Keratinocyte (primary cell): ENCODE results near the gene TMCO4. TPM values are rescaled to one million over a fixed set of nuclear protein-coding genes. Genes with fewer than 3 reads are reported as not detected.

Experiments used
- DNase-seq: peaks from one replicate; pipeline ENCODE4 v3.0.0-alpha.2; 2011; ENCODE audit warnings: low read depth, missing footprints, low spot score
- FAIRE-seq: peaks from 2 replicates; lab custom pipeline; 2011; peaks lifted over from hg19 to GRCh38; lab: Jason Lieb, UNC
- H2AFZ ChIP-seq: 2 replicates; pipeline ENCODE4 v1.6.0; 2012; ENCODE audit warnings: low read length, control low read depth, inconsistent platforms; ENCODE audit not compliant: control insufficient read depth
- H3K27ac ChIP-seq: 2 replicates; pipeline ENCODE4 v1.5.1; 2011; ENCODE audit warnings: low read length; ENCODE audit not compliant: control insufficient read depth, insufficient read depth
- H3K27me3 ChIP-seq: 3 replicates; pipeline ENCODE4 v1.6.0; 2011; ENCODE audit warnings: low read length; ENCODE audit not compliant: control insufficient read depth, insufficient read depth; ENCODE audit errors: extremely low read depth
- H3K36me3 ChIP-seq, 2 experiments: 2 replicates in 1 of 2; 3 replicates in 1 of 2; pipeline ENCODE4 v1.5.1; 2011; ENCODE audit warnings: low read length in 2 of 2, mild to moderate bottlenecking in 1 of 2; ENCODE audit not compliant: control insufficient read depth in 2 of 2, insufficient read depth in 2 of 2; ENCODE audit errors: extremely low read depth in 1 of 2
- H3K4me1 ChIP-seq: 3 replicates; pipeline ENCODE4 v1.5.1; 2011; ENCODE audit warnings: low read length; ENCODE audit not compliant: control insufficient read depth, insufficient read depth; ENCODE audit errors: extremely low read depth
- H3K4me2 ChIP-seq: 3 replicates; pipeline ENCODE4 v1.6.0; 2011; ENCODE audit warnings: low read depth, low read length; ENCODE audit not compliant: control insufficient read depth, insufficient read depth; ENCODE audit errors: extremely low read depth
- H3K4me3 ChIP-seq, 3 experiments: fragments of 200-600 bp in 1 of 3; sonication (generic) in 1 of 3; 2 replicates in 2 of 3; 3 replicates in 1 of 3; pipeline ENCODE4 v1.5.1; 2011 to 2016; ENCODE audit warnings: low read length in 3 of 3, mild to moderate bottlenecking in 3 of 3, control low read depth in 2 of 3, inconsistent platforms in 1 of 3, low read depth in 1 of 3, mixed read lengths in 1 of 3, mixed run types in 1 of 3, moderate library complexity in 1 of 3; ENCODE audit not compliant: control insufficient read depth in 2 of 3, insufficient read depth in 2 of 3; ENCODE audit errors: extremely low read depth in 1 of 3
- H3K79me2 ChIP-seq: 2 replicates; pipeline ENCODE4 v1.6.0; 2012; ENCODE audit warnings: low read length; ENCODE audit not compliant: control insufficient read depth, insufficient read depth
- H3K9ac ChIP-seq: 3 replicates; pipeline ENCODE4 v1.6.0; 2011; ENCODE audit warnings: low read length; ENCODE audit not compliant: control insufficient read depth, insufficient read depth; ENCODE audit errors: extremely low read depth
- H3K9me1 ChIP-seq: 3 replicates; pipeline ENCODE4 v1.6.0; 2011; ENCODE audit warnings: low read length; ENCODE audit not compliant: control insufficient read depth, insufficient read depth; ENCODE audit errors: extremely low read depth
- H3K9me3 ChIP-seq: 2 replicates; pipeline ENCODE4 v1.5.1; 2012; ENCODE audit warnings: low read depth, low read length; ENCODE audit not compliant: control insufficient read depth
- H4K20me1 ChIP-seq: 3 replicates; pipeline ENCODE4 v1.6.0; 2011; ENCODE audit warnings: low read length; ENCODE audit not compliant: control insufficient read depth, insufficient read depth; ENCODE audit errors: extremely low read depth
- EZH2 ChIP-seq: IDR thresholded peaks from one replicate; pipeline ENCODE4 v1.6.1; 2012; ENCODE audit warnings: inconsistent platforms, mild to moderate bottlenecking, low read length, moderate library complexity
- dilution Hi-C: fragments of 300-500 bp; cut with MboI; formaldehyde crosslinking; loops from one replicate; pipeline ENCODE4 v1.7.0; 2020; ENCODE audit warnings: low sequenced_read_pairs; ENCODE audit not compliant: extremely low pct_ligation_motif_present
- polyA plus RNA-seq, 5 experiments: library from polyadenylated mRNA; depleted of rRNA in 3 of 5; stranded (reverse) in 3 of 5; stranded (forward) in 1 of 5; unstranded in 1 of 5; fragments of >200 nt; gene quantifications; 1 replicate in 1 of 5; 2 replicates in 3 of 5; 3 replicates in 1 of 5; pipeline versions ENCODE4 v1.2.1 to v1.2.3, GENCODE V29; 2011 to 2012; ENCODE audit warnings: missing spikeins in 2 of 5, low read depth in 1 of 5, low replicate concordance in 1 of 5
- TF ChIP-seq, protein P1 (sequence below), 3 experiments: IDR thresholded peaks in 1 of 3; conservative IDR thresholded peaks in 1 of 3; optimal IDR thresholded peaks in 1 of 3; 2 replicates in 2 of 3; 3 replicates in 1 of 3; pipeline versions ENCODE3 to v1.5.1; 2011; ENCODE audit warnings: low read length in 3 of 3, mild to moderate bottlenecking in 3 of 3, moderate library complexity in 2 of 3, control low read depth in 1 of 3, inconsistent platforms in 1 of 3; ENCODE audit not compliant: insufficient read depth in 2 of 3; ENCODE audit errors: extremely low read depth in 1 of 3

The TMCO4 gene
- polyA plus RNA-seq, 1 donor (not counting 4 experiments of a cell fraction or from before 2014, with no cell fraction given): 1.2 TPM

DNA sequence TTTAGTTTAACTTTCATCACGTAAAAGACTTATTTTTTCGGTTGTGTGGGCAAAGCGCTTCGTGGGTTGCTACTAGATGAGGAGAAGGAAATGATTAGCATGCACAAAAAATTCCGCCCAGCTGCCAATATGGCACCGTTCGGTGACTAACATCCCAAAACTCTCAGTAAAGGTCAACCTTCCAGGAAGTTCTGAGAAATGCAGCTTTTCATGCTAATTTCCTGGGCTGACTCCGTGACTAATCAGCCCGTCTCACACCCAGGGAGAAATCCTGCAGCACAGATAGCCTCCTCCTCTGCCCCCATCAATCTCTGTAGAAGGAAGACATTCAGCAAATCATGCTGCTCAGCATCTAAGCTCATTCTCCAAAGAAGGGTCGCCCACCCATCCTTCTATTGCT lies 34.1 kb downstream of the TMCO4 start:
- H3K4me2 ChIP-seq: no peak overlapping the region
- H3K4me3 ChIP-seq: no peak overlapping the region
- H3K27ac ChIP-seq: no peak overlapping the region
- DNase-seq: no peak
- no peaks in the 10 kb centered on the region for H3K9me3 ChIP-seq
- H3K4me1 ChIP-seq: peaks cover 13% of the 10 kb centered on the region
- H4K20me1 ChIP-seq: no peaks in the 10 kb centered on the region
- H3K36me3 ChIP-seq: no peaks in the 10 kb centered on the region
- peak; percentile 98 for FAIRE-seq
- no peak overlapping the region for H2AFZ ChIP-seq
- H3K9me1 ChIP-seq: no peaks in the 10 kb centered on the region
- TF ChIP-seq EZH2: no peak
- TF ChIP-seq, protein P1, sequence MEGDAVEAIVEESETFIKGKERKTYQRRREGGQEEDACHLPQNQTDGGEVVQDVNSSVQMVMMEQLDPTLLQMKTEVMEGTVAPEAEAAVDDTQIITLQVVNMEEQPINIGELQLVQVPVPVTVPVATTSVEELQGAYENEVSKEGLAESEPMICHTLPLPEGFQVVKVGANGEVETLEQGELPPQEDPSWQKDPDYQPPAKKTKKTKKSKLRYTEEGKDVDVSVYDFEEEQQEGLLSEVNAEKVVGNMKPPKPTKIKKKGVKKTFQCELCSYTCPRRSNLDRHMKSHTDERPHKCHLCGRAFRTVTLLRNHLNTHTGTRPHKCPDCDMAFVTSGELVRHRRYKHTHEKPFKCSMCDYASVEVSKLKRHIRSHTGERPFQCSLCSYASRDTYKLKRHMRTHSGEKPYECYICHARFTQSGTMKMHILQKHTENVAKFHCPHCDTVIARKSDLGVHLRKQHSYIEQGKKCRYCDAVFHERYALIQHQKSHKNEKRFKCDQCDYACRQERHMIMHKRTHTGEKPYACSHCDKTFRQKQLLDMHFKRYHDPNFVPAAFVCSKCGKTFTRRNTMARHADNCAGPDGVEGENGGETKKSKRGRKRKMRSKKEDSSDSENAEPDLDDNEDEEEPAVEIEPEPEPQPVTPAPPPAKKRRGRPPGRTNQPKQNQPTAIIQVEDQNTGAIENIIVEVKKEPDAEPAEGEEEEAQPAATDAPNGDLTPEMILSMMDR (optimal IDR thresholded peaks at IDR 0.05 in 1 of 3, IDR thresholded peaks at IDR 0.05 in 1 of 3, conservative IDR thresholded peaks at IDR 0.05 in 1 of 3; ENCODE audit: extremely low read depth in 1 of 3, insufficient read depth in 2 of 3, low read length in 3 of 3): no peak
- H3K27me3 ChIP-seq: no peaks in the 10 kb centered on the region
- H3K79me2 ChIP-seq: no peaks in the 10 kb centered on the region
- dilution Hi-C loops: no loop called here
- no peak overlapping the region for H3K9ac ChIP-seq

DNA sequence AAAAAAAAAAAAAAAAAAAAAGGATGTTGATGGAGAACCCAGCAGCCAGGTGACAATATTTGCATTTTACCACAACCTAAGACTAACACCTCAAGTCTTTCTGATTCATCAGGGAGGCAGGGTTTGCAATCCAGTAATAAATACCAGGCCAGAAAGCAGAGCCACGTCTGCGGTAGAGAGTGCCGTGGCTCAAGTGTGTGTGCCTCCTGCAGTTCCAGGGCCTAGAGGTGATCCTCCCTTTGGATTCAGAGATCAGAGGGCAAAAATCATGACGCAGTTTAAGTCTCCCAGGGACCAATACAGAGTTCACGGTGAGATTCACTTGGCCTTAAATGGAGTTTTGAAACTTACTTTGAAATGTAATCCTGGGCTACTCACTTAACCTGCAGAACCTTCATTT lies 34.9 kb downstream of the TMCO4 start:
- FAIRE-seq (no peak), DNase-seq (no peak)
- no peaks in the 10 kb centered on the region for H4K20me1 ChIP-seq
- H3K9me1 ChIP-seq: no peaks in the 10 kb centered on the region
- no peak overlapping the region for H3K4me2 ChIP-seq
- H3K27me3 ChIP-seq: no peaks in the 10 kb centered on the region
- H2AFZ ChIP-seq: no peak overlapping the region
- H3K79me2 ChIP-seq: no peaks in the 10 kb centered on the region
- dilution Hi-C loops: no loop called here
- no peak overlapping the region for H3K4me3 ChIP-seq
- H3K9ac ChIP-seq: no peak overlapping the region
- H3K9me3 ChIP-seq: no peaks in the 10 kb centered on the region
- TF ChIP-seq, protein P1 (optimal IDR thresholded peaks at IDR 0.05 in 1 of 3, IDR thresholded peaks at IDR 0.05 in 1 of 3, conservative IDR thresholded peaks at IDR 0.05 in 1 of 3; ENCODE audit: extremely low read depth in 1 of 3, insufficient read depth in 2 of 3, low read length in 3 of 3): no peak
- TF ChIP-seq EZH2: no peak
- no peaks in the 10 kb centered on the region for H3K36me3 ChIP-seq
- no peak overlapping the region for H3K27ac ChIP-seq
- H3K4me1 ChIP-seq: peaks cover 13% of the 10 kb centered on the region
